Thyroid gland (tissue), 4 donors: ENCODE results near the gene MEFV. TPM values are rescaled to one million over a fixed set of nuclear protein-coding genes. Genes with fewer than 3 reads are reported as not detected.

Experiments used
- DNase-seq, 2 donors: peaks; one replicate each; pipeline ENCODE4 v3.0.0-alpha.2; 2019
- H3K27ac ChIP-seq, 3 donors: fragments of 200-600 bp; sonication (generic); 1 replicate in 2 of 3; 2 replicates in 1 of 3; pipeline ENCODE4 v1.5.1; 2016 to 2019; ENCODE audit warnings: mild to moderate bottlenecking in 1 of 3, moderate library complexity in 1 of 3
- H3K27me3 ChIP-seq: fragments of 200-600 bp; sonication (generic); one replicate; pipeline ENCODE4 v1.5.1; 2019
- H3K36me3 ChIP-seq, 2 donors: fragments of 200-600 bp; sonication (generic); one replicate each; pipeline ENCODE4 v1.5.1; 2016 to 2019
- H3K4me1 ChIP-seq, 2 donors: fragments of 200-600 bp; sonication (generic); one replicate each; pipeline ENCODE4 v1.5.1; 2017 to 2019
- H3K4me3 ChIP-seq, 3 donors: fragments of 200-600 bp; sonication (generic); replicated peaks in 1 of 3; 1 replicate in 2 of 3; 2 replicates in 1 of 3; pipeline ENCODE4 v1.5.1; 2016; ENCODE audit warnings: mild to moderate bottlenecking in 1 of 3
- H3K9me3 ChIP-seq: fragments of 200-600 bp; sonication (generic); one replicate; pipeline ENCODE4 v1.5.1; 2017
- CTCF ChIP-seq, 6 experiments: fragments of 200-600 bp in 3 of 6; fragments of 450-650 bp in 3 of 6; sonication (generic) in 3 of 6; IDR thresholded peaks; one replicate each; pipeline ENCODE4 v1.5.1; 2016 to 2019; ENCODE audit warnings: antibody characterized with exemption in 6 of 6, mild to moderate bottlenecking in 2 of 6, inconsistent platforms in 1 of 6, moderate library complexity in 1 of 6
- POLR2A ChIP-seq, 2 donors: fragments of 450-650 bp; IDR thresholded peaks; one replicate each; pipeline ENCODE4 v1.6.1; 2017; ENCODE audit warnings: antibody characterized with exemption in 2 of 2, mild to moderate bottlenecking in 2 of 2, moderate library complexity in 1 of 2
- WGBS, 2 donors: methylation state at CpG; one replicate each; pipeline ENCODE4 v1.1.5; 2017; 5-methylcytosine and 5-hydroxymethylcytosine counted together
- intact Hi-C: fragments of 100-400 bp; cut with DNase I; formaldehyde crosslinking; loops from one replicate; pipeline ENCODE4 v1.15.1; 2023
- total RNA-seq, 4 donors: library from RNA; depleted of rRNA; stranded (reverse); fragments of >200 nt; gene quantifications; one replicate each; pipeline ENCODE4 v1.2.3, GENCODE V29; 2016

The MEFV gene
- total RNA-seq, 4 donors from 2014 or later = 0.22 to 2.2 (median 0.54) TPM

GRCh38 chr16:3295783-3296182, 39.4 kb upstream of the MEFV start:
- Histone ChIP-seq H3K27me3 (no peaks in the 10 kb centered on the region), H3K36me3 (peaks cover 9 to 13% of the 10 kb centered on the region in 2 donors), H3K27ac (no peak overlapping the region), H3K4me1 (no peaks in the 10 kb centered on the region), H3K9me3 (no peaks in the 10 kb centered on the region), H3K4me3 (no peak overlapping the region)
- 76 to 79% methylated on average over 13 of the region's 13 CpGs for WGBS, 2 donors
- TF ChIP-seq CTCF (IDR thresholded peaks at IDR 0.05) (no peak), POLR2A (IDR thresholded peaks at IDR 0.05) (no peak)
- no peak for DNase-seq
- intact Hi-C loops = no loop called here

DNA sequence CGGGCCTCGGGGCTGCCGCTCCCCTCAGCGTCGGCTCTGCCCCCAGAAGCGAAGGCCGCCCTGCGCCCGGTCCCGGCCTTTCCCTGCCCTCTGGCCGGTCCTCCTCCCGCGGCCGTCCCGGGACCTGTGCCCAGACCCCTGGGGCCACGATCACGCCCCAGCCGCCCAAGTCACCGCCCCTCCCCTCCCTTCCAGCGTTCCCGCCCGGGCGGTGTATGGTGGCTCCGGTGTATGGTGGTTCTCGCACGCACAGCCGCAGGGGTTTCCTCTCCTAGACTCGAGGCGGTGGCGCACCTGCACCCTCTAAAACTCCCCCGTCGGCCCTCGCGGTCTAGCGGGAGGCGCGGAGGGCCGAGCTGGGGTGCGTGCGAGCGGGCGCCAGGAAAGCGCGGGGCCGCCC, 38.8 kb upstream of the MEFV start:
- no peak overlapping the region for H3K27ac ChIP-seq
- peaks cover 15 to 19% of the 10 kb centered on the region in 2 donors for H3K36me3 ChIP-seq
- no peak overlapping the region for H3K4me3 ChIP-seq
- H3K9me3 ChIP-seq = no peaks in the 10 kb centered on the region
- no peak for TF ChIP-seq CTCF (IDR thresholded peaks at IDR 0.05)
- no peak for TF ChIP-seq POLR2A (IDR thresholded peaks at IDR 0.05)
- 39 to 51% methylated on average over 28 to 45 of the region's 45 CpGs for WGBS, 2 donors
- H3K27me3 ChIP-seq = no peaks in the 10 kb centered on the region
- no peak for DNase-seq
- no peaks in the 10 kb centered on the region for H3K4me1 ChIP-seq
- intact Hi-C loops = no loop called here

DNA sequence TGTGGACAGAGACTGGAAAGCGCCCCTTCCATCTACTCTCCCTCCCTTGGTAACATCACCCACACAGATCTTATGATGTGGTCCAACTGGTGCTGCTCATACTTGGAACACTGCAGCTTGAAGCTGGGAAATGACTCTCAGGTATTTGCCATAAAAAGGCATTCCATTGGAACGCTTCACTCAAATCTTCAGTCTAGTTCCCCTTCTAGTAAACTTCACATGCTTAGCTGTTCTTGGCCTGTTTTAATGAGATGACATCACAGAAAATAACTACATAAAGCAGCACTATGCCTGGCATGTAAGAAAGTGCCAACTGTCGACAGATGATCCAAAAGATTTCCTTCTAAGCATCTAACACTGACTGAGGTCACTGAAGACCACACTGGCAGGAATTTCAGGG, 36.2 kb upstream of the MEFV start:
- 96 to 98% methylated on average over 3 of the region's 3 CpGs for WGBS, 2 donors
- no peak for DNase-seq
- no peaks in the 10 kb centered on the region for H3K4me1 ChIP-seq
- no peak overlapping the region for H3K4me3 ChIP-seq
- intact Hi-C loops = no loop called here
- no peaks in the 10 kb centered on the region for H3K9me3 ChIP-seq
- peaks cover 35 to 36% of the 10 kb centered on the region in 2 donors for H3K36me3 ChIP-seq
- no peak for TF ChIP-seq CTCF (IDR thresholded peaks at IDR 0.05)
- TF ChIP-seq POLR2A (IDR thresholded peaks at IDR 0.05) = no peak
- no peak overlapping the region for H3K27ac ChIP-seq
- no peaks in the 10 kb centered on the region for H3K27me3 ChIP-seq

DNA sequence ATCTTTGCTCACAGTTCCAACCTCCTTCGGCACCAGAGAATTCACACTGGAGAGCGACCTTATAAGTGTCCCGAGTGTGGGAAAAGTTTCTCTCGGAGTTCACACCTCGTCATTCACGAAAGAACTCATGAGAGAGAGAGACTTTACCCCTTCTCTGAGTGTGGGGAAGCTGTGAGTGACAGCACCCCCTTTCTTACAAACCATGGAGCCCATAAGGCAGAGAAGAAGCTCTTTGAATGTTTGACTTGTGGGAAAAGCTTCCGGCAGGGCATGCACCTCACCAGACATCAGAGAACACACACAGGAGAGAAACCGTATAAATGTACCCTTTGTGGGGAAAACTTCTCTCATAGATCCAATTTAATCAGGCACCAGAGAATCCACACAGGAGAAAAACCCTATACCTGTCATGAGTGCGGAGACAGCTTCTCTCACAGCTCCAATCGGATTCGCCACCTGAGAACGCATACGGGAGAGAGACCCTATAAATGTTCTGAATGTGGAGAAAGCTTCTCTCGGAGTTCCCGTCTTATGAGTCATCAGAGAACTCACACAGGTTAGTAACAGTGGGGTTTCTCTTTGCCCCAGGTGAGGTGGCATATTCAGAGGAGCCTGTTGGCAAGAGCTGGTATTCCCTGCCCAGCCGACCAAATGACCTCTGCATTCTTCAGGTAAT, 33.7 kb upstream of the MEFV start:
- Histone ChIP-seq H3K27me3 (no peaks in the 10 kb centered on the region), H3K27ac (no peak overlapping the region), H3K4me1 (peaks cover 1 to 6% of the 10 kb centered on the region in 2 donors), H3K36me3 (peaks cover 43 to 48% of the 10 kb centered on the region in 2 donors), H3K4me3 (no peak overlapping the region), H3K9me3 (no peaks in the 10 kb centered on the region)
- WGBS, 2 donors = 95 to 96% methylated on average over 16 of the region's 16 CpGs
- TF ChIP-seq POLR2A (IDR thresholded peaks at IDR 0.05) = no peak
- TF ChIP-seq CTCF (IDR thresholded peaks at IDR 0.05) = no peak
- intact Hi-C loops = loop anchor here (10.0 kb wide), 1 partner anchor 55 kb away; the partner anchor contains the start of gene ZNF200
- no peak for DNase-seq

DNA sequence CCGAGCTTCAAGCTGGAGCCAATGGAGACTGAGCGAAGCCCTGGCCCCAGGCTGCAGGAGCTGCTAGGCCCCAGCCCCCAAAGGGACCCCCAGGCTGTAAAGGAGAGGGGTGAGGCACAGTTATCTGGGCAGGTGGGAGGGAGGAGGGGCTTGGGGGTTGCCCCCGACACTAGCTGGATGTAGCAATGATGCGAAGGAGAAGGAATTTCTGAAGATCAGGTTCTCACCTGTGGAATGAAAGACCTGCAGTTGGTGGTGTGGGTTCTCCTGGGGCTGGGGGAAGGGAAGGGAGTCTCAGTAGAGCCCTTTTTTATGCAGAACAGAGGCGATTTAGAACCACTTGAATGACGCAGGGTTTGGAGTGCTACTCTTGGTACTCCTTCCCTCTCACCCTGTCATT, 28.7 kb upstream of the MEFV start:
- peaks cover 14 to 21% of the 10 kb centered on the region in 2 donors for H3K4me1 ChIP-seq
- 86 to 88% methylated on average over 4 to 6 of the region's 6 CpGs for WGBS, 2 donors
- H3K27me3 ChIP-seq = no peaks in the 10 kb centered on the region
- intact Hi-C loops = loop anchor here (10.0 kb wide), 1 partner anchor 50 kb away; the partner anchor contains the start of gene ZNF200
- DNase-seq = no peak
- no peak for TF ChIP-seq CTCF (IDR thresholded peaks at IDR 0.05)
- no peak for TF ChIP-seq POLR2A (IDR thresholded peaks at IDR 0.05)
- peak overlapping the region in 1 of 3 donors; percentile 86 for H3K4me3 ChIP-seq
- no peaks in the 10 kb centered on the region for H3K9me3 ChIP-seq
- peaks cover 28 to 32% of the 10 kb centered on the region in 2 donors for H3K36me3 ChIP-seq
- no peak overlapping the region for H3K27ac ChIP-seq
